Forelimb muscle (tissue), 1 donor: Measurements from ENCODE around the gene NAALADL1. TPM values are rescaled to one million over a fixed set of nuclear protein-coding genes. Genes with fewer than 3 reads are reported as not detected.

Experiments
- DNase-seq: peaks from one replicate; pipeline ENCODE4 v3.0.0-alpha.2; 2013; ENCODE audit warnings: low read depth
- polyA plus RNA-seq: library from polyadenylated mRNA; unstranded; fragments of 120-200 nt; gene quantifications from one replicate; pipeline ENCODE4 v1.2.1, GENCODE V29; 2013; ENCODE audit not compliant: insufficient read length

NAALADL1 gene
- polyA plus RNA-seq, 1 donor = 6.4 TPM

- no peak for DNase-seq
Measured at GRCh38 chr11:65083134-65083833, 24.9 kb upstream of the NAALADL1 start.

- no peak for DNase-seq
Measured at GRCh38 chr11:65078786-65079342, 20.5 kb upstream of the NAALADL1 start.

GRCh38 chr11:65078151-65078550 lies 19.8 kb upstream of the NAALADL1 start:
- DNase-seq = no peak

GRCh38 chr11:65077451-65077850 lies 19.1 kb upstream of the NAALADL1 start:
- DNase-seq = no peak

- DNase-seq = no peak
Measured at GRCh38 chr11:65072631-65072966, 14.2 kb upstream of the NAALADL1 start.

- no peak for DNase-seq
Measured at GRCh38 chr11:65071907-65072630, 13.7 kb upstream of the NAALADL1 start.

- no peak for DNase-seq
Measured at GRCh38 chr11:65069217-65069616, 10.9 kb upstream of the NAALADL1 start.

- DNase-seq = no peak
Measured at GRCh38 chr11:65067446-65067845, 9.1 kb upstream of the NAALADL1 start.

- DNase-seq = no peak
Measured at GRCh38 chr11:65066805-65067291, 8.5 kb upstream of the NAALADL1 start.

- no peak for DNase-seq
Measured at GRCh38 chr11:65066315-65066714, 8.0 kb upstream of the NAALADL1 start.

- no peak for DNase-seq
Measured at GRCh38 chr11:65065851-65066250, 7.5 kb upstream of the NAALADL1 start.

GRCh38 chr11:65064847-65065240 lies 6.5 kb upstream of the NAALADL1 start:
- DNase-seq = no peak

GRCh38 chr11:65063532-65063931 lies 5.2 kb upstream of the NAALADL1 start:
- DNase-seq = no peak

- DNase-seq = no peak
Measured at GRCh38 chr11:65060913-65061408, 2.6 kb upstream of the NAALADL1 start.

- DNase-seq = no peak
Measured at GRCh38 chr11:65059959-65060824, 1.8 kb upstream of the NAALADL1 start.

GRCh38 chr11:65059523-65059922 lies 1.2 kb upstream of the NAALADL1 start:
- DNase-seq = no peak

- no peak for DNase-seq
Measured at GRCh38 chr11:65058012-65058411, 341 bp downstream of the NAALADL1 start.

GRCh38 chr11:65057526-65057925 lies 827 bp downstream of the NAALADL1 start:
- no peak for DNase-seq

- DNase-seq = no peak
Measured at GRCh38 chr11:65056999-65057398, 1.4 kb downstream of the NAALADL1 start.

GRCh38 chr11:65055538-65055937 lies 2.8 kb downstream of the NAALADL1 start:
- no peak for DNase-seq

- DNase-seq = no peak
Measured at GRCh38 chr11:65053827-65054508, 4.4 kb downstream of the NAALADL1 start.
